Ovary (tissue), 9 donors: ENCODE data around the gene EXOC3. TPM values are rescaled to one million over a fixed set of nuclear protein-coding genes. Genes with fewer than 3 reads are reported as not detected.
"Not testable (repeated sequence)": the region's sequence is repeated elsewhere in the genome, so short reads cannot be mapped to it uniquely, and the experiment has no call there.

Experiments
- DNase-seq, 5 donors: peaks; one replicate each; pipeline ENCODE4 v3.0.0-alpha.2; 2019 to 2020
- H3K27ac ChIP-seq, 2 donors: fragments of 200-600 bp; one replicate each; pipeline versions ENCODE4 v1.5.1 to v1.8.0; 2019 to 2022
- H3K27me3 ChIP-seq: fragments of 200-600 bp; one replicate; pipeline ENCODE4 v1.8.0; 2022
- H3K36me3 ChIP-seq: fragments of 200-600 bp; sonication (generic); one replicate; pipeline ENCODE4 v1.5.1; 2019
- H3K4me1 ChIP-seq: one replicate; pipeline ENCODE4 v1.8.1; 2013; ENCODE audit warnings: mild to moderate bottlenecking, moderate library complexity; ENCODE audit not compliant: insufficient read depth
- H3K4me3 ChIP-seq: fragments of 200-600 bp; sonication (generic); one replicate; pipeline ENCODE4 v1.5.1; 2017
- H3K9me3 ChIP-seq, 2 donors: fragments of 200-600 bp in 1 of 2; sonication (generic) in 1 of 2; one replicate each; pipeline versions ENCODE4 v1.5.1 to v1.8.1; 2013 to 2019; ENCODE audit warnings: mild to moderate bottlenecking in 1 of 2, moderate library complexity in 1 of 2
- CTCF ChIP-seq, 3 donors: fragments of 450-650 bp in 2 of 3; fragments of 200-600 bp in 1 of 3; IDR thresholded peaks; one replicate each; pipeline versions ENCODE4 v1.5.1 to v1.8.0; 2016 to 2022; ENCODE audit warnings: antibody characterized with exemption in 3 of 3, mild to moderate bottlenecking in 1 of 3
- EP300 ChIP-seq: sonication (generic); formaldehyde crosslinking; IDR thresholded peaks from one replicate; pipeline ENCODE4 v1.6.1; 2017; ENCODE audit warnings: antibody characterized with exemption
- POLR2A ChIP-seq: fragments of 450-650 bp; IDR thresholded peaks from one replicate; pipeline ENCODE4 v1.6.1; 2017; ENCODE audit warnings: antibody characterized with exemption, mild to moderate bottlenecking, moderate library complexity
- WGBS, 3 donors: extraction: QIAGEN DNeasy Blood & Tissue Kit in 1 of 3; methylation state at CpG; one replicate each; pipeline versions ENCODE4 v1.1.5 to v1.1.7; 2013 to 2017; 5-methylcytosine and 5-hydroxymethylcytosine counted together
- intact Hi-C, 4 donors: fragments of 100-400 bp; cut with DNase I; formaldehyde crosslinking; loops; one replicate each; pipeline versions ENCODE4 v1.11.0 to v1.15.1; 2022 to 2023
- polyA plus RNA-seq, 2 donors: library from polyadenylated mRNA; stranded (reverse); fragments of 200-250 nt in 1 of 2; fragments of 350-450 nt in 1 of 2; fragmentation: Illumina TruSeq in 1 of 2; extraction: RNeasy Lipid Tissue Mini Kit (QIAGEN cat#74804) in 1 of 2; gene quantifications; one replicate each; pipeline ENCODE4 v1.2.3, GENCODE V29; 2013 to 2014
- total RNA-seq, 7 donors: library from RNA; depleted of rRNA in 2 of 7; stranded (reverse); fragments of >200 nt in 2 of 7; fragmentation: NEBNext Ultra II Directional in 3 of 7; extraction: Animal tissue kit (Norgen Biotek cat#: 25700) in 3 of 7; gene quantifications; one replicate each; pipeline versions ENCODE4 v1.1.0 to v1.2.4, GENCODE V29; 2016 to 2023
- donor health status: DM: no; HTN: no; CAD: no; lungs with moderate emphysema.
- donor health status: DM: no; HTN: no; CAD: no.
- donor health status: Bipolar disorder and iron deficiency.
- donor health status: DM: yes; HTN: yes; CAD: no.
- donor health status: DM: no; HTN: no; CAD: no.
- donor health status: DM: yes; HTN: yes; CAD: no.

Gene EXOC3
- total and polyA plus RNA-seq, 9 donors, result 25.5 to 67.4 (median 49.4) TPM

- TF ChIP-seq POLR2A, result no peak
- no peak for TF ChIP-seq CTCF (IDR thresholded peaks at IDR 0.05)
- no peak for TF ChIP-seq EP300
- Histone ChIP-seq H3K27me3 (no peaks in the 10 kb centered on the region), H3K36me3 (no peaks in the 10 kb centered on the region), H3K27ac (no peak overlapping the region), H3K4me3 (no peak overlapping the region), H3K9me3 (no peaks in the 10 kb centered on the region), H3K4me1 (no peaks in the 10 kb centered on the region)
- WGBS, 3 donors, result 89 to 90% (median 89%) methylated on average over 8 of the region's 8 CpGs
- intact Hi-C loops, result no loop called here
- peak in 1 of 5 donors; percentile 3 for DNase-seq
These were observed 35.1 kb upstream of the EXOC3 start for GRCh38 chr5:407801-408268.

GRCh38 chr5:410911-411517 lies 32.0 kb upstream of the EXOC3 start:
- Histone ChIP-seq H3K27ac (no peak overlapping the region), H3K4me3 (no peak overlapping the region), H3K4me1 (peaks cover 2% of the 10 kb centered on the region), H3K36me3 (no peaks in the 10 kb centered on the region), H3K27me3 (no peaks in the 10 kb centered on the region), H3K9me3 (no peaks in the 10 kb centered on the region)
- intact Hi-C loops, result no loop called here
- WGBS, 3 donors, result 91 to 92% (median 91%) methylated on average over 2 of the region's 2 CpGs
- no peak for DNase-seq
- TF ChIP-seq EP300 (no peak), CTCF (IDR thresholded peaks at IDR 0.05) (no peak), POLR2A (no peak)

GRCh38 chr5:411728-412127 lies 31.2 kb upstream of the EXOC3 start:
- no peaks in the 10 kb centered on the region for H3K36me3 ChIP-seq
- intact Hi-C loops, result no loop called here
- H3K4me3 ChIP-seq, result no peak overlapping the region
- no peak for TF ChIP-seq POLR2A
- TF ChIP-seq CTCF (IDR thresholded peaks at IDR 0.05), result no peak
- no peak for TF ChIP-seq EP300
- no peaks in the 10 kb centered on the region for H3K9me3 ChIP-seq
- 80 to 88% (median 83%) methylated on average over 13 of the region's 13 CpGs for WGBS, 3 donors
- H3K27me3 ChIP-seq, result no peaks in the 10 kb centered on the region
- H3K27ac ChIP-seq, result no peak overlapping the region
- H3K4me1 ChIP-seq, result peaks cover 2% of the 10 kb centered on the region
- peak in 1 of 5 donors; percentile 17 for DNase-seq

- not testable (repeated sequence) for H3K4me3 ChIP-seq
These were observed 27.7 kb upstream of the EXOC3 start for GRCh38 chr5:414991-415927.

More at GRCh38 chr5:414991-415927, 27.7 kb upstream of the EXOC3 start:
- peak overlapping the region in 1 of 2 donors; percentile 83 for H3K27ac ChIP-seq
- H3K9me3 ChIP-seq, H3K4me1 ChIP-seq, H3K36me3 ChIP-seq, H3K27me3 ChIP-seq, intact Hi-C loops: not testable (repeated sequence)
- DNase-seq, result peak in 2 of 5 donors; percentile 64 to 88
- 40 to 86% (median 75%) methylated on average over 24 to 42 of the region's 42 CpGs for WGBS, 3 donors
